ENCODE data around the gene IGDCC3.
"Not testable (repeated sequence)": the region's sequence is repeated elsewhere in the genome, so short reads cannot be mapped to it uniquely, and the experiment has no call there.

Gene IGDCC3

GRCh38 chr15:65369212-65369547 lies 8.6 kb downstream of the IGDCC3 start:
- DNase-seq (ENCODE audit: low read depth): no peak

DNA sequence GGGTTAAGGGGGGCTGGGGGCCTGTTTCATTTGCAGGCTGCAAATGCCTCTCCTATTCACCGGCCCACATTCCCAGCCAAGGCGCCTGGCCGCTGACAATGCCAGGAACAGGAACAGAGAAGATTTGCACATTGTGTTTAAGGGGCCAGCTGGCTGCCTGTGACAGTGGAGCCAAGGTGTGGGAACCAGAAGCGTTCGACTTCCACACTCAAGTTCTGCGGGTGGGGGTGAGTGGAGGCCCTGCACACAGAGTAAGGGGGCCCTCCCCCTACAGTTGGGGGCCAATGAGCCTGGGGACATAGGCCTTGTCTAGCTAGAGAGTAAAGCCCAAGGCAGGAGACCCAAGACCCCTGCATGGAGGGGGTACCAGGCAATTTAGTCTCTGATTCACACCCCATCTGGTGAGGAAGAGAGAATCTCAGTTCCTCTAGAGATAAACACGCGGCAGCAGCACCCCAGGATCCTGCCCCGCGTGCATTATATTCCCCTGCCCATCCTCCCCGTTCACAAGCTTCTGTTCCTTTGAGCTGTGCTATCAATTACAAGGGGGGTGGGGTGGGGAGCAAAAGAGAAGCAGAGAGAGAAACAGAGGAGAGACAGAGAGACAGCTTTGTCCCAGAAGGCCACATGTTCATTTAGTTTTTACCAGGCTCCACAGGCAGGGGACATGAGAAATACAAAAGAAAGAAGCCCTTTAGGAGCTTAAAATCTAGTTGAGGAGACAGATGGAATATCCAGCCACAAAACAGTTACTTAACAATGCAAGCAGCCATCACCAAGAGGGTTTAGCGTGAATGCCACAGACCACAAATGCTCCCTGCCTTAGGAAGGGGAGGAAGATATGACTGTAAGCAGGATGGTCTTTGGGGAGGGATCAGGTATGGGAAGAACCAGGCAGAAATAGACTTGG lies 9.2 kb downstream of the IGDCC3 start:
- no peak for DNase-seq (ENCODE audit: low read depth)

- DNase-seq (ENCODE audit: low read depth): no peak
These were observed 11.5 kb downstream of the IGDCC3 start for GRCh38 chr15:65366122-65366892.

DNA sequence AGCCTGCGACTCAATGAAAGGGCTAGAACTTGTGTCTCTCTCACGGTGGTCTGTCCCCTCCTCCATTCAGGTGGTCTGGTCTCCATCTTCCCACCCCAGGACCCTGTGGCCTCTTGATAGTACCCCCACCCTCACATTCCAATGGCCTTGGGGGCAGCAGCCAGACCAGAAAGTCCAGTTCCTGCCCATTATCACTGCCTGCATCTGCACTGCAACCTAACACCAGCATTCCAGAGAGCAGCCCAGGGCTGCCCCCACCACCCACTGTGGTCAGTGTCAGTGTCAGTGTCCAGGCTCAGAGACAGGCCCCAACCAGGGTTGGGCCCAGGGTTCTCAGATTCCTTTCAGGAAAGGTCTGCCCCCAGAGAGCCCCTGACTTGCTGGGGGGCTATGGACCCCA lies 12.6 kb downstream of the IGDCC3 start:
- DNase-seq (ENCODE audit: low read depth): no peak

GRCh38 chr15:65363766-65364165 lies 14.0 kb downstream of the IGDCC3 start:
- DNase-seq (ENCODE audit: low read depth): no peak

- DNase-seq (ENCODE audit: low read depth): no peak
These were observed 14.5 kb downstream of the IGDCC3 start for GRCh38 chr15:65363306-65363705.

DNA sequence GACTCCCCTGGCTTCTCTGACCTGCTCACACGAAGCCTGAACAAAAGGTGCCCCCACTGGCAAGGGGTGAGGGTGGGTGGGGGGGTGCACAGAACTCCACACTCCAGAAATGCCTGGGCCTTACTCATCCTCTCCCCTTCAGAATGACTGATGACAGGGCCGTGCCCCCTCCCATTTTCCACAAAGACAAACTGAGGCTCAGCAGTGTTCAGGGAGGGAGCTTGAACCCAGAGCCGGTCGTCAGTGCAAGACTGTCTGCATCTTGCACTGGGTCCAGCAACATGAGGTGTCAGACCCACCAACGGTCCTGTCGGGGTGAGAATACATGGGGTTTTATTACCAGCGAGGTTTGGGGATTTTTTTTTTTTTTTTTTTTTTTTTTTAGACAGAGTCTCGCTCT lies 15.3 kb downstream of the IGDCC3 start:
- DNase-seq (ENCODE audit: low read depth): no peak

- no peak for DNase-seq (ENCODE audit: low read depth)
These were observed 15.9 kb downstream of the IGDCC3 start for GRCh38 chr15:65361708-65362459.

DNA sequence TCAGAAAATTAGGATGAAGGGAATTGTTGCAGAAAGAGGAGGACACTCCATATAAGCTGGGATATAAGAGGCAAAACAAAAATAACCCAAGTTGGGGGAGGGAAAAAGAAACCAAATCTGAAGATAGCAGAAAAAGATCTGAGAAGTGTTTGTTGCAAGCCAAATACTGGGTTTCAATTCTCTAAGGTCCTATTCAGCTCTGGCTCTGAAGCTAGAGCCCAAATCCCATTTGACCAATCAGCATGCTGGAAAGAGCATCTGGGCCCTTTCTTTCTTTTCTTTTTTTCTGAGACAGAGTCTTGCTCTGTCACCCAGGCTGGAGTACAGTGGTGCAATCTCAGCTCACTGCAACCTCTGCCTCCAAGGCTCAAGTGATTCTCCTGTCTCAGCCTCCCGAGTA lies 17.3 kb downstream of the IGDCC3 start:
- DNase-seq (ENCODE audit: low read depth): no peak

- no peak for DNase-seq (ENCODE audit: low read depth)
These were observed 21.8 kb downstream of the IGDCC3 start for GRCh38 chr15:65355988-65356353.

DNA sequence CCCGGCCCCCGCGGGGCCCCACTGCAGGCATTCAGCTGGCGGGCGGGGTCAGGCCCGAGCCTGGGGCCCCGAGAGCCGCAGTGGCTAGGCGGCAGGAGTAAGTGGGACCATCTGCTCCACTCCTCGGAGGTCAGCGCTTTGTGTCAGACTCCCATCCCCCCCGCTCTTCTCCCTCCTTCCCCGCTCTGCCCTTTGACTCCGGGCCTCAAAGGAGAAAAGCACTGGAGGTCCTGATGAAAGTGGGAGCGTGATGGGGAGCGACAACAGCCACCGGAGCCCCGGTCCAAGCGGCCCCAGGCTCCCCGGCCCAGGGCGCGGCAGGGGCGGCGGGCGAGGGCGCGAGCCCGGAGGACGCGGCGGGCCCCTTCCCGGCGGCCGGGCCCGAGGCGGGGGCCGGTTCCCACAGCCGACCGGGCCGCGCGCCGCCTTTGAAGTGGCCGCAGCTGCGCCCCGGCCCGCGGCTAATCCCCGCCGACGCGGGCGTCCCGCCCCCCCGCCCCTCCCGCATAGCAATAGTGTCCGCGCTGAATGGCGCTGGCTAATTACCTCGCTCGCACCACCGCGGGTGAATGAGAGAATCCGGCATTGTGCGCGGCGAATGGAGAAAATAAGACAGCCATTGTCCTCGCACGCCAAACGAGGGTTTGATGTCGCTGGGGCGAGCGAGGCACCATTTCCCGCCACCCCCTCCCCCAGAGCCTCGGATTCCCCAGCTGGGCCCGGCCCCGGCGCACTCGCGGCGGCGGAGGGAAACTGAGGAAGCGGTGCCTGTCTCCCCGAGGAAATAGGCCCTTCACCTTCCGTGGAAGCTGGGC lies 22.4 kb downstream of the IGDCC3 start:
- no peak for DNase-seq (ENCODE audit: low read depth)

DNA sequence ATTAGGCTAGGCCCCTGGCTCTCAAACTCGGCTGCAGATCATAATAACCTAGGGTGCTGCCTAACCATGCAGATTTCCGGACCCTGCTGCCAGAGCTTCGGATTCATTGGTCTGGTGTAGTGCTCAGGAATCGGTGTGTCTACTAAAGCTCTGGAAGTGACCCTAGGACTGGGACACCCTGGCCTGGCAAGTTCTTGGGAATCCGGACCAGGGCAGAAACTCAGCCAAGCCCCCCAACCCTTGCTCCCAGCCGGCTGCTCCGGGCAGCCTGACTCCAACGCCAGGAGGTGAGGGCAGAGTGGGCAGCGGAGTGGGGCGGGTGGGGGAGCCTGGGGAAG lies 23.0 kb downstream of the IGDCC3 start:
- no peak for DNase-seq (ENCODE audit: low read depth)

DNA sequence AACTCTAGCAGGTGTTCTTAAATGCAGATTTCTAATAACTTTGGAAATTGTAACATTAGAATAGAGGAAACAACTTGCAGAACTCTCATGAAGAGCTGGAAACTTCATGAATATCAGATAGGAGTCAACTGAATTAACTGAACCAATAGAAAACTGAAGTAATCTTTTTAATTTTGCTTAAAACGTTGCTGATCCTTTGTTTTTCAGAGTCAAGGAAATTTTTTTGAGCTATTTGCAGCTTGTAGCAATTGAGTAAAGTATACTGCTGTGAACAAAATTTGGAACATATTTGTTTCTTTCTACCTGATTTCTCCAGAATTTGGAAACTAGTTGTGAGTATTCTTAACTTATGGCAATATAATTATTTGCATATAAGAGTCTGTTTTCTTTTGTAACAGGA lies 25.8 kb downstream of the IGDCC3 start:
- not testable (repeated sequence) for DNase-seq (ENCODE audit: low read depth)

GRCh38 chr15:65349338-65349737 lies 28.5 kb downstream of the IGDCC3 start:
- no peak for DNase-seq (ENCODE audit: low read depth)

GRCh38 chr15:65347756-65348155 lies 30.0 kb downstream of the IGDCC3 start:
- DNase-seq (ENCODE audit: low read depth): not testable (repeated sequence)

GRCh38 chr15:65346856-65347598 lies 30.8 kb downstream of the IGDCC3 start:
- no peak for DNase-seq (ENCODE audit: low read depth)

DNA sequence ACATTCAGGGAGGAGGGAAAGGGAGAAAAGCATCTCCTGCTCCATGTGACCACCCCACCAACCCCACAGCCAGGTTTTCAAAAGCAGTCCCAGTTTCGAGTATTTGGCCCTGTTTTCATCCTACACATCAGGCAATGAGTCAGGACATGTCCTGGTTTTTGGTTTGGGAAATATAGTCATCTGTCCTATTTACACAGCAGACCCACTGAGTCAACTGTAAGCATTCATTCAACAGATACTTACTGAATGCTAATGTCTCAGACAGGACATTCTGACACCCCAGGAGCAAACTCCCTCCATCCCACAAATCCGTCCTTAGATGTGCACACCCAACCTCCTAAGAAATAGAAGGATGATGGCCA lies 32.9 kb downstream of the IGDCC3 start:
- DNase-seq (ENCODE audit: low read depth): no peak

- DNase-seq (ENCODE audit: low read depth): no peak
These were observed 33.4 kb downstream of the IGDCC3 start for GRCh38 chr15:65344214-65344913.

DNA sequence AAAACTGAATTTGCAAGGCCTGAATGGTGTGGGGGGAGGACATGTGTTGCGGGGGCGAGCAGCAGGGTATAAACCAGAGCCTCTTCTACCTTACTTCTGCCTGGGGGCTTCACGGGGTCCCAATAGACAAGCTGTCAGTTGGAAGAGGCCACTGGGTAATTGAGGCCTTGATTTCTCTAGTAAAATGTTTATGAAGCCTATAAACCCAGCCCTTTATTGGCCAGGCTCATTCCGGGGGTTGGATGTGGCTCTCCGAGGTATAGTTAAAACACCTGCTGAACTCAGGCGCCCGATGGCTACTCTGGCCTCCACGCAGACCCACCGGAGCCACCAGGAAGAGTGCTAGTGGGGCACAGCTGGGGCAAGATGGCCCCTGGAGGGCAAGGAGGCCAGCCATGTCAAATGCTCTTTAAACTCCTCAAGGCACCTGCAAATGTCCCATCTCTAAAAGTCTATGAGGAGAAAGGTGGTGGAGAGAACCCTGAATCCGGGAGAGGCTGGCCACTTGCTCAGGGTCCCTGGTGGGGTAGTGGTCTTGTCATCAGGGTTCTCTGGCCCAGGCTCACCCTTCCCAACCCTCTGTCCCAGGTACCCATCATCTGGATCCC lies 34.3 kb downstream of the IGDCC3 start:
- no peak for DNase-seq (ENCODE audit: low read depth)

- no peak for DNase-seq (ENCODE audit: low read depth)
These were observed 35.3 kb downstream of the IGDCC3 start for GRCh38 chr15:65342493-65342892.
